Measurements from ENCODE around the gene DPYSL3. TPM values are rescaled to one million over a fixed set of nuclear protein-coding genes. Genes with fewer than 3 reads are reported as not detected.
"Not testable (repeated sequence)": the region's sequence is repeated elsewhere in the genome, so short reads cannot be mapped to it uniquely, and the experiment has no call there.

Gene DPYSL3
- total and polyA plus RNA-seq, 5 donors from 2014 or later, result 1.1 TPM; not detected in 4

DNA sequence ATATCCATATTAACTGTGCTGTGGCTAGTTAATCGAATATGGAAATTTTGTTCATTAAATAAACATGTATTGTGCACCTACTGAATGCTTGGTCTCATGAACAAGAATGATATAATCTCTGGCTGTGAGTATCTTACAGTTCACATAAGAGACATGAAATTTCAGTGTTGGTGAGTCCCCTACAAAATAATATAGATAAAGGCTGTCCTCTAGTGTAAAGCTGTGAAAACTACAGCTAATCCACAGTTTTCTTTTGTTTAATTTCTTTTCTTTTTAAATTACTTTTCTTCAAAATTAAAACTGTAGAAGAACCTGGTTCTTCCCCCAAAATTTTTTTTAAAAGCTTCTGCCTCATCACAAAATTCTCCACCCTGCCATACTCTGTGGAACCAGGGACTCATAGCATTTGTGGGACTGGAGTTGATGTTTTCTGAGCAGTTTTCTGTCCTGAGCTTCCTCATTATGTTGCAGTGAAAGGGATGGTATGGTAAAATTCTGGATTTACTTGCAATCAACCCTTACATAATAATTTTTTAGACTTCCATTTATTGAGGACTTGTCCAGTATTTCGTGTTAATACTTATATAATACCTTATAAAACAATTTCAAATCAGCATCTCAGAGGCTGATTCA is 140.0 kb downstream of the DPYSL3 start:
- H3K4me3 ChIP-seq (ENCODE audit: low read depth, low read length), result no peak overlapping the region
- Mint-ChIP-seq H3K9me3 (peaks cover 0 to 7% (median 0%) of the 10 kb centered on the region in 7 donors), H3K36me3 (no peaks in the 10 kb centered on the region), H3K27ac (no peak overlapping the region), H3K4me3 (no peak overlapping the region), H3K4me1 (no peaks in the 10 kb centered on the region), H3K27me3 (no peaks in the 10 kb centered on the region)
- ATAC-seq (ENCODE audit: low read depth in 2 of 2), result no peak
- no peaks in the 10 kb centered on the region for H3K4me1 ChIP-seq (ENCODE audit: control insufficient read depth, insufficient read depth, low read length, poor library complexity, severe bottlenecking)
- no peak overlapping the region for H3K27ac ChIP-seq (ENCODE audit: insufficient read depth, low read length, poor library complexity, severe bottlenecking)
- H3K36me3 ChIP-seq (ENCODE audit: control insufficient read depth, insufficient read depth, low read length), result no peaks in the 10 kb centered on the region
- peaks cover 1% of the 10 kb centered on the region for H3K27me3 ChIP-seq (ENCODE audit: control insufficient read depth, insufficient read depth, low read length)
- H3K9me3 ChIP-seq (ENCODE audit: control insufficient read depth in 2 of 2, low read length in 2 of 2), result no peaks in the 10 kb centered on the region
- DNase-seq, result no peak

DNA sequence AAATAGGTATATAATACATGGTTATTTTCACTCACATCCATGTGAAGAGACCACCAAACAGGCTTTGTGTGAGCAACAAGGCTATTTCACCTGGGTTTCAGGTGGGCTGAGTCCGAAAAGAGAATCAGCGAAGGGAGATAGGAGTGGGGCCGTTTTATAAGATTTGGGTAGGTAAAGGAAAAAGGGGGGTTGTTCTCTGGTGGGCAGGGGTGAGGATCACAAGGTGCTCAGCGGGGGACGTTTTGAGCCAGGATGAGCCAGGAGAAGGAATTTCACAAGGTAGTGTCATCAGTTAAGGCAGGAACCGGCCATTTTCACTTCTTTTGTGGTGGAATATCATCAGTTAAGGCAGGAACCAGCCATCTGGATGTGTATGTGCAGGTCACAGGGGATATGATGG is 142.5 kb downstream of the DPYSL3 start:
- H3K9me3 ChIP-seq (ENCODE audit: control insufficient read depth in 2 of 2, low read length in 2 of 2); H3K4me1 Mint-ChIP-seq; H3K36me3 Mint-ChIP-seq; H3K27ac ChIP-seq (ENCODE audit: insufficient read depth, low read length, poor library complexity, severe bottlenecking); DNase-seq; H3K27ac Mint-ChIP-seq; H3K27me3 ChIP-seq (ENCODE audit: control insufficient read depth, insufficient read depth, low read length); H3K4me3 Mint-ChIP-seq; ATAC-seq (ENCODE audit: low read depth in 2 of 2); H3K4me1 ChIP-seq (ENCODE audit: control insufficient read depth, insufficient read depth, low read length, poor library complexity, severe bottlenecking); H3K27me3 Mint-ChIP-seq; H3K36me3 ChIP-seq (ENCODE audit: control insufficient read depth, insufficient read depth, low read length); H3K4me3 ChIP-seq (ENCODE audit: low read depth, low read length); H3K9me3 Mint-ChIP-seq: not testable (repeated sequence)

DNA sequence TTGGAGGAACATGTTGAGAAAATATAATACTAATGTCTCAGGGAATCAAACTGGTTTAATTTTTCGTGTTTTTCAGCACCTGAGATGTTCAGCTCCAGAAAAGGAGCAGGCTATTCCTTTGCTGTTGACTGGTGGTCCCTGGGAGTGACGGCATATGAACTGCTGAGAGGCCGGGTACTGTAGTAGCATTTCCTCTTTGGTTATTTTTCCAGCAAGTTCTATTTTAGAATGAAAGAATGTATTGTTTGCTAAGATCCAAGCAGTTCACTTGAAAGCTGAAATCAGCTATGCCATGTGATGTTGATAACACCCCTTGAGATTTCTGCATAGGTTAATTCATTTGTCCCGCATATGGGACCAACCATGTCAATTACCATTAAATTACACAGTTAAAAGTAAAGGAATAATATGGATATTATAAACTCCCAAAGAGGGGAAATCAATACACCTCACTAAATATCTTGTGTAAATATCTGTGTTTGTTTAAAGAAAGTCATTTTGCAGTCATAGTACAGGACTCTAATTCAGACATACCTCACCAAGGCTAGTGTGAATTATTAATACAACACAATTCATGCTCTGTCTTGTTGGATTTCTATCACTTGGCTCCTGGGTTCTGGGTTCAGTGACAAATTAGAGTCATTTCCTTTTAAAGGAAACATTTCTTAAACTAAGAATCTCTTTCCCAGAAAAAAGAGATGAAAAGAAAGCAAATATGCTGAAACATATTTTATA is 148.3 kb downstream of the DPYSL3 start:
- DNase-seq (no peak), ATAC-seq (ENCODE audit: low read depth in 2 of 2) (no peak)
- Mint-ChIP-seq H3K27ac (no peak overlapping the region), H3K9me3 (peaks cover 0 to 7% (median 0%) of the 10 kb centered on the region in 7 donors), H3K27me3 (no peaks in the 10 kb centered on the region), H3K36me3 (no peaks in the 10 kb centered on the region), H3K4me1 (no peaks in the 10 kb centered on the region), H3K4me3 (no peak overlapping the region)
- H3K36me3 ChIP-seq (ENCODE audit: control insufficient read depth, insufficient read depth, low read length), result no peaks in the 10 kb centered on the region
- no peaks in the 10 kb centered on the region for H3K4me1 ChIP-seq (ENCODE audit: control insufficient read depth, insufficient read depth, low read length, poor library complexity, severe bottlenecking)
- no peak overlapping the region for H3K4me3 ChIP-seq (ENCODE audit: low read depth, low read length)
- no peaks in the 10 kb centered on the region for H3K27me3 ChIP-seq (ENCODE audit: control insufficient read depth, insufficient read depth, low read length)
- no peak overlapping the region for H3K27ac ChIP-seq (ENCODE audit: insufficient read depth, low read length, poor library complexity, severe bottlenecking)
- H3K9me3 ChIP-seq (ENCODE audit: control insufficient read depth in 2 of 2, low read length in 2 of 2), result no peaks in the 10 kb centered on the region

- Mint-ChIP-seq H3K4me1 (no peaks in the 10 kb centered on the region), H3K27ac (no peak overlapping the region), H3K4me3 (no peak overlapping the region), H3K36me3 (no peaks in the 10 kb centered on the region), H3K9me3 (peaks cover 0 to 7% (median 0%) of the 10 kb centered on the region in 7 donors), H3K27me3 (no peaks in the 10 kb centered on the region)
- H3K4me3 ChIP-seq (ENCODE audit: low read depth, low read length), result no peak overlapping the region
- no peak for DNase-seq
- H3K27ac ChIP-seq (ENCODE audit: insufficient read depth, low read length, poor library complexity, severe bottlenecking), result no peak overlapping the region
- H3K4me1 ChIP-seq (ENCODE audit: control insufficient read depth, insufficient read depth, low read length, poor library complexity, severe bottlenecking), result no peaks in the 10 kb centered on the region
- no peaks in the 10 kb centered on the region for H3K27me3 ChIP-seq (ENCODE audit: control insufficient read depth, insufficient read depth, low read length)
- no peaks in the 10 kb centered on the region for H3K36me3 ChIP-seq (ENCODE audit: control insufficient read depth, insufficient read depth, low read length)
- no peaks in the 10 kb centered on the region for H3K9me3 ChIP-seq (ENCODE audit: control insufficient read depth in 2 of 2, low read length in 2 of 2)
- no peak for ATAC-seq (ENCODE audit: low read depth in 2 of 2)
Measured at GRCh38 chr5:147360816-147361215, 149.1 kb downstream of the DPYSL3 start.

GRCh38 chr5:147359581-147359980 is 150.3 kb downstream of the DPYSL3 start:
- no peaks in the 10 kb centered on the region for H3K36me3 ChIP-seq (ENCODE audit: control insufficient read depth, insufficient read depth, low read length)
- no peaks in the 10 kb centered on the region for H3K27me3 ChIP-seq (ENCODE audit: control insufficient read depth, insufficient read depth, low read length)
- Mint-ChIP-seq H3K27me3 (no peaks in the 10 kb centered on the region), H3K4me1 (no peaks in the 10 kb centered on the region), H3K9me3 (peaks cover 0 to 3% (median 0%) of the 10 kb centered on the region in 7 donors), H3K27ac (no peak overlapping the region), H3K4me3 (no peak overlapping the region), H3K36me3 (no peaks in the 10 kb centered on the region)
- no peak overlapping the region for H3K4me3 ChIP-seq (ENCODE audit: low read depth, low read length)
- no peaks in the 10 kb centered on the region for H3K4me1 ChIP-seq (ENCODE audit: control insufficient read depth, insufficient read depth, low read length, poor library complexity, severe bottlenecking)
- H3K9me3 ChIP-seq (ENCODE audit: control insufficient read depth in 2 of 2, low read length in 2 of 2), result no peaks in the 10 kb centered on the region
- H3K27ac ChIP-seq (ENCODE audit: insufficient read depth, low read length, poor library complexity, severe bottlenecking), result no peak overlapping the region
- no peak for DNase-seq
- no peak for ATAC-seq (ENCODE audit: low read depth in 2 of 2)

DNA sequence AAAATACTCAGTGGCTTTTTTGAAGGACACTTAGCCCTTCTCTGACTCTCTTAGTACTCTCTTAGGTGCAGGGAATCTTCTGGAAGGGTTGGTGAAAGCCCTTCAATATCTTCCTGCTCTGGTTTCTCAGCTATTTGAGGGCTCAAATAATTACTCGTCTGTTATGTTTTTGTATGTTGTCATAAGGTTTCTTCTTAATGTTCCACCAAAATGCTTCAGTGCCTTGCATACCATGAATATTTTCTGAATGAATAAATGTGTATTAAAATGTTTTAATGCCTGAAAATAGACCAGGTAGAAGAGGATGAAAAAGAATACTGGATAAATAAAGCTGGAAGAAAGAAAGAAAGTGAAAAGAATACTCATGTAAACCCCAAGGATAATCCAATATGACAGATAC is 150.8 kb downstream of the DPYSL3 start:
- Histone ChIP-seq H3K4me1 (ENCODE audit: control insufficient read depth, insufficient read depth, low read length, poor library complexity, severe bottlenecking) (no peaks in the 10 kb centered on the region), H3K4me3 (ENCODE audit: low read depth, low read length) (no peak overlapping the region), H3K9me3 (ENCODE audit: control insufficient read depth in 2 of 2, low read length in 2 of 2) (no peaks in the 10 kb centered on the region), H3K27me3 (ENCODE audit: control insufficient read depth, insufficient read depth, low read length) (no peaks in the 10 kb centered on the region), H3K36me3 (ENCODE audit: control insufficient read depth, insufficient read depth, low read length) (no peaks in the 10 kb centered on the region), H3K27ac (ENCODE audit: insufficient read depth, low read length, poor library complexity, severe bottlenecking) (no peak overlapping the region)
- Mint-ChIP-seq H3K4me3 (no peak overlapping the region), H3K4me1 (no peaks in the 10 kb centered on the region), H3K9me3 (peaks cover 0 to 2% (median 0%) of the 10 kb centered on the region in 7 donors), H3K27me3 (no peaks in the 10 kb centered on the region), H3K27ac (no peak overlapping the region), H3K36me3 (no peaks in the 10 kb centered on the region)
- ATAC-seq (ENCODE audit: low read depth in 2 of 2) (no peak), DNase-seq (no peak)

GRCh38 chr5:147349241-147349640 is 160.6 kb downstream of the DPYSL3 start:
- no peak overlapping the region for H3K27ac Mint-ChIP-seq
- Histone ChIP-seq H3K4me3 (ENCODE audit: low read depth, low read length) (no peak overlapping the region), H3K27me3 (ENCODE audit: control insufficient read depth, insufficient read depth, low read length) (no peaks in the 10 kb centered on the region), H3K4me1 (ENCODE audit: control insufficient read depth, insufficient read depth, low read length, poor library complexity, severe bottlenecking) (no peaks in the 10 kb centered on the region), H3K9me3 (ENCODE audit: control insufficient read depth in 2 of 2, low read length in 2 of 2) (no peaks in the 10 kb centered on the region), H3K36me3 (ENCODE audit: control insufficient read depth, insufficient read depth, low read length) (no peaks in the 10 kb centered on the region), H3K27ac (ENCODE audit: insufficient read depth, low read length, poor library complexity, severe bottlenecking) (no peak overlapping the region)
- no peaks in the 10 kb centered on the region for H3K36me3 Mint-ChIP-seq
- no peaks in the 10 kb centered on the region for H3K27me3 Mint-ChIP-seq
- no peaks in the 10 kb centered on the region for H3K4me1 Mint-ChIP-seq
- ATAC-seq (ENCODE audit: low read depth in 2 of 2) (no peak), DNase-seq (no peak)
- no peak overlapping the region for H3K4me3 Mint-ChIP-seq
- peaks cover 0 to 5% (median 0%) of the 10 kb centered on the region in 7 donors for H3K9me3 Mint-ChIP-seq

- no peak overlapping the region for H3K27ac ChIP-seq (ENCODE audit: insufficient read depth, low read length, poor library complexity, severe bottlenecking)
- no peaks in the 10 kb centered on the region for H3K4me1 ChIP-seq (ENCODE audit: control insufficient read depth, insufficient read depth, low read length, poor library complexity, severe bottlenecking)
- ATAC-seq (ENCODE audit: low read depth in 2 of 2) (no peak), DNase-seq (no peak)
- no peaks in the 10 kb centered on the region for H3K27me3 Mint-ChIP-seq
- no peaks in the 10 kb centered on the region for H3K9me3 ChIP-seq (ENCODE audit: control insufficient read depth in 2 of 2, low read length in 2 of 2)
- no peaks in the 10 kb centered on the region for H3K4me1 Mint-ChIP-seq
- no peak overlapping the region for H3K4me3 Mint-ChIP-seq
- H3K4me3 ChIP-seq (ENCODE audit: low read depth, low read length), result no peak overlapping the region
- H3K27ac Mint-ChIP-seq, result no peak overlapping the region
- H3K27me3 ChIP-seq (ENCODE audit: control insufficient read depth, insufficient read depth, low read length), result no peaks in the 10 kb centered on the region
- peaks cover 0 to 5% (median 0%) of the 10 kb centered on the region in 7 donors for H3K9me3 Mint-ChIP-seq
- no peaks in the 10 kb centered on the region for H3K36me3 ChIP-seq (ENCODE audit: control insufficient read depth, insufficient read depth, low read length)
- no peaks in the 10 kb centered on the region for H3K36me3 Mint-ChIP-seq
Measured at GRCh38 chr5:147348451-147348850, 161.4 kb downstream of the DPYSL3 start.

Measured in CD4-positive, CD25-positive, alpha-beta regulatory T cell (primary cell).